Activated gamma-delta T cell (primary cell): ENCODE data around the gene RNF223.
"Not testable (repeated sequence)": the region's sequence is repeated elsewhere in the genome, so short reads cannot be mapped to it uniquely, and the experiment has no call there.

Experiments used
- DNase-seq: peaks from one replicate; lab custom pipeline; 2025; lab: John Stamatoyannopoulos, UW

The RNF223 gene

DNA sequence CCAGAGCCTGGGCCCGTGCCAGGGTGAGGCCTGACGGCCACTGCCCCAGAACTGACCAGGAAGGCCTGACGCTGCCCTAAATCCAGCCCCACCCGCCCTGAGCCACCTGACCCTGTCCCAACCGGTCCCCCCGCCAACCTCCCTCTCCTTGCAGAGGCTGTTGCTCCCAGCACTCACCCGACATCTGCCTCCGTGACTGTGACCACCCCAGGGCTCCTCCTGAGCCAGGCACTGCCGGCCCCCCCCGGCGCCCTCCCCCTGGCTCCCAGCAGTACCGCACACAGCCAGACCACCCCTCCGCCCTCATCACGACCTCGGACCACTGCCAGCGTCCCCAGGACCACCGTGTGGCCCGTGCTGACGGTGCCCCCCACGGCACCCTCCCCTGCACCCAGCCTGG is 27.9 kb downstream of the RNF223 start:
- no peak for DNase-seq

DNA sequence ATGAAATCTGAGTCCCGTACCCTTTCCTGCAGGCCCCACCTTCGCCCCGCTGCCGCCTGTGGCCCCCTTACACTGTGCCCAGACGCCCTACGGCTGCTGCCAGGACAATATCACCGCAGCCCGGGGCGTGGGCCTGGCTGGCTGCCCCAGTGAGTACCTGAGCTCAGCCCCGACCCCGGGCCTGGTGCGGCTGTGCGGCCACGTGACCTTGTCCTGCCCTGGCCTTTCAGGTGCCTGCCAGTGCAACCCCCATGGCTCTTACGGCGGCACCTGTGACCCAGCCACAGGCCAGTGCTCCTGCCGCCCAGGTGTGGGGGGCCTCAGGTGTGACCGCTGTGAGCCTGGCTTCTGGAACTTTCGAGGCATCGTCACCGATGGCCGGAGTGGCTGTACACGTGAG is 29.0 kb downstream of the RNF223 start:
- DNase-seq: no peak

DNA sequence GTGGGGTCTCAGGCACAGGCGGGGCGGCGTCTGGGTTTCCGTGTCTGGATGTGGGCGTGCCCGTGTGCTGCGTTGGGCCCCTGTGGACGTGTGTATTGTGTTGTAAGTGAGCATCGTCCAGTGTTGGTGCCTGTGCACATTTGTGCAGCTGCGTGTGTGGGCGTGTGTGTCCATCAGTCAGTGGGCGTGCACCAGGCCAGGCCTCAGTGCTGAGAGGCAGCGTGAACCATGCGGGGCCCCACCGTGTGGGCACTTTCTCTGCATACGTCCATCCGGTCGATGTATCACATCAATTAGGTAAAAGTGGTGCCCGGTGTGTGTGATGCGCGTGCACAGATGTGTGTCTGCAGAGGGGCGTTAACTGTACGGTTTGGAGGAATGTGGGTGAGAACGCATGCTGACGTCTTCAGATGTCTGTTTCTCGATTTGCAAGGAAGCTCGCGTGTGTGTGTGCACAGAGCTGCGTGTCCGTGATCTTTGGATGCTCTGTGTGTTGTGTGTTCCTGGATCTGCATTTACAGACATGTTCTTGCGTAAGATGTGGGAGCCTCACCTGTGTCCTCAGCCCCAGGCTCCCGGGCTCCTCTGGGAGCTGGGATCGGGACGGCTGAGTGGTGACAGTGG is 29.5 kb downstream of the RNF223 start:
- no peak for DNase-seq

DNA sequence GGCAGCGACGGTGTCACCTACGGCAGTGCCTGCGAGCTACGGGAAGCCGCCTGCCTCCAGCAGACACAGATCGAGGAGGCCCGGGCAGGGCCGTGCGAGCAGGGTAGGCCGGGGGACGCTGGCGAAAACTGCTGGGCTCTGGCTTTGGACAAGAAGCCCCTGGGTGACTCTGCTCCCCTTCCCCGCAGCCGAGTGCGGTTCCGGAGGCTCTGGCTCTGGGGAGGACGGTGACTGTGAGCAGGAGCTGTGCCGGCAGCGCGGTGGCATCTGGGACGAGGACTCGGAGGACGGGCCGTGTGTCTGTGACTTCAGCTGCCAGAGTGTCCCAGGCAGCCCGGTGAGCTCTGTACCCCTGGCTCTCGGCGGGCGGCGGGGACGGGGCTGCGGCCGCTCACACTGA is 30.2 kb downstream of the RNF223 start:
- no peak for DNase-seq

DNA sequence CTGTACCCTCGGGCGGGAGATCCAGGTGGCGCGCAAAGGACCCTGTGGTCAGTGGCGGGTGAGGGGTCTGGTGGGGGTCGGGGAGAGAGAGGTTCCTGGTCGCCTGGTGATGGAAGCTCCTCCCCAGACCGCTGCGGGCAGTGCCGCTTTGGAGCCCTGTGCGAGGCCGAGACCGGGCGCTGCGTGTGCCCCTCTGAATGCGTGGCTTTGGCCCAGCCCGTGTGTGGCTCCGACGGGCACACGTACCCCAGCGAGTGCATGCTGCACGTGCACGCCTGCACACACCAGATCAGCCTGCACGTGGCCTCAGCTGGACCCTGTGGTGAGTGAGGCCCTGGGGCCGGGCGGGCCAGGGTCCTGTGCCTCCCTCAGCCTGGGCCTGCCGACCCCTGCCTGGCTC is 30.7 kb downstream of the RNF223 start:
- DNase-seq: no peak

- DNase-seq: no peak
These were observed 31.3 kb downstream of the RNF223 start for GRCh38 chr1:1042835-1043234.

GRCh38 chr1:1041873-1042272 is 32.2 kb downstream of the RNF223 start:
- no peak for DNase-seq

DNA sequence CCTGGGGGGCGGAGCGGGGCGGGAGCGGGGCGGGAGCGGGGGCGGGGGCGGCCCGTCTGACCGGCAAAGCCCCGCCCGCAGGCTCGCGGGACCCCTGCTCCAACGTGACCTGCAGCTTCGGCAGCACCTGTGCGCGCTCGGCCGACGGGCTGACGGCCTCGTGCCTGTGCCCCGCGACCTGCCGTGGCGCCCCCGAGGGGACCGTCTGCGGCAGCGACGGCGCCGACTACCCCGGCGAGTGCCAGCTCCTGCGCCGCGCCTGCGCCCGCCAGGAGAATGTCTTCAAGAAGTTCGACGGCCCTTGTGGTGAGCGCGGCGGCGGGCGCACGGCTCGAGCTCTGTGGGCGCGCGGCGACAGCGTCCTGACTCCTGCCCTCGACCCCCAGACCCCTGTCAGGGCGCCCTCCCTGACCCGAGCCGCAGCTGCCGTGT is 33.0 kb downstream of the RNF223 start:
- DNase-seq: no peak

DNA sequence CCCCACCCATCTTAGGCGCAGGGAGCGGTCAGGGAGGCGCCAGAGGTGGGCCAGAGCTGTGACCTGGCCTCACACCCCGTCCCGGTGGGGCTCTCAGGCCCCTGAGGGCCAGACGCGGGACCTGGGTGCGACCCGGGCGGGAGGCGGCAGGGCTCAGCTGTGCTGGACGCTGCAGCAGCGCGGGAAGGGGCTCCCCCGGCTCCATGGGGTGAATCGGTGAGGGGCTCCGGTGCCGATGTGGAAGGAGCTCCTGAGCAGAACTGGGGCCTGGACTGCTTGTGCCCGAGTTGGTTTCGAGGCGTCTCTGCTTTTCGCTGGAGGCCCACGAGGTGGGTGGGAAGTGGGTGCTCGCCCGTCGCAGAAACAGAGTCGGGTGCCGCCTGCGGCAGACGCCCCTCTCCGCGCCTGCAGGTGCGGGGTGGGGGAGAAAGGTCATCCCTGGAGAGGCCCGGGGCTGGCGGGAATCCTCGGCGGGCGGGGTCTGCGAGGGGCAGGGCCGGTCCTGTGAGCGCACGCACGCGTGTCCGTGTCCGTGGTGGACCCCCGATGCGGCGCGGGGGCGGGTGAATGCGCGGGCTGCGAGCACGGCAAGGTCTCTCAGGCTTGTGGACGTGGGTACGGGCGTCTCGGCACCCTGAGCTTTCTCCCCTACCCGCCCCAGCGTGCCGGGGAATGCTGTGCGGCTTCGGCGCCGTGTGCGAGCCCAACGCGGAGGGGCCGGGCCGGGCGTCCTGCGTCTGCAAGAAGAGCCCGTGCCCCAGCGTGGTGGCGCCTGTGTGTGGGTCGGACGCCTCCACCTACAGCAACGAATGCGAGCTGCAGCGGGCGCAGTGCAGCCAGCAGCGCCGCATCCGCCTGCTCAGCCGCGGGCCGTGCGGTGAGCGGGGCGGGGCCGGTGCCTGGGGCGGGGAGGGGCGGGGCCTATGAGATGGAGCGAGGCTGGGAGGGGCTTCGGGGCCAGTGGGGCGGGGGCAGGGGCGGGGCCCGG is 33.8 kb downstream of the RNF223 start:
- peak; percentile 78 for DNase-seq

DNA sequence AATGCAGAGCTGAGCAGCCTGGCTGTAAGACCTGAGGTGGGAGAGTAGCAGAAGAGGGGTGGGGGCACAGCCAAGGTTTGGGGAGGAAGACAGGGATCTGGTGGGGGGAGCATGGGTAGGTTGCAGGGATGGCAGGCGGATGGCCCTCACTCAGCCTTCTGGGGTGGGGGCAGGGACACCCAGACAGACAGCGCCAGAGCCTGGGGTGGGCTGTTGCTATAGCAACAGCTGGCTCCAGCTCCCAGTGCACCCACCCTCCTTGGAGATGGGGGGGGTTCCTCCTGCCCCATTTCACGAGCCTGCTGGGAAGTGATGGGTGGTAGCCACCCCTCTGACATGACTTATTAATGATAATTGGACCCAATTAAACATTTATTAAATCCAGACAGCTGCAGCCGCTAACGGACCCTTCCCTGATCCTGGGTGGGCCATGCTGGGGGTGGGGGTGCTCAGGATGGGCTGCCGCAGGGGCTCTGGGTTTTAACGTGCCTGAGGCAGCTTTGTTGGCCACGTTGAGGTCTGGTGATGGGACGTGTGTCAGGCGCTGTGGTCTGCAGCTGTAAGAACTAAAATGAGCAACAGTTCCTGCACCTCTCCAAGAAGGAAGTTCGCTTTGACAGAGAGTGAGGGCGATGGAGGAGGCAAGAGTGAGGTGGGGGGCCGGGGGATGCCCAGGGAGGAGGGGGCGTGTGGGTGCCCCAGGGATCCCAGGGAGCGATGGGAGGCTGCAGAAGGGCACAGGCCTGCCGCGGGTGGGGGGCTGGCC is 34.8 kb downstream of the RNF223 start:
- DNase-seq: no peak

- DNase-seq: no peak
These were observed 35.4 kb downstream of the RNF223 start for GRCh38 chr1:1038694-1039093.

DNA sequence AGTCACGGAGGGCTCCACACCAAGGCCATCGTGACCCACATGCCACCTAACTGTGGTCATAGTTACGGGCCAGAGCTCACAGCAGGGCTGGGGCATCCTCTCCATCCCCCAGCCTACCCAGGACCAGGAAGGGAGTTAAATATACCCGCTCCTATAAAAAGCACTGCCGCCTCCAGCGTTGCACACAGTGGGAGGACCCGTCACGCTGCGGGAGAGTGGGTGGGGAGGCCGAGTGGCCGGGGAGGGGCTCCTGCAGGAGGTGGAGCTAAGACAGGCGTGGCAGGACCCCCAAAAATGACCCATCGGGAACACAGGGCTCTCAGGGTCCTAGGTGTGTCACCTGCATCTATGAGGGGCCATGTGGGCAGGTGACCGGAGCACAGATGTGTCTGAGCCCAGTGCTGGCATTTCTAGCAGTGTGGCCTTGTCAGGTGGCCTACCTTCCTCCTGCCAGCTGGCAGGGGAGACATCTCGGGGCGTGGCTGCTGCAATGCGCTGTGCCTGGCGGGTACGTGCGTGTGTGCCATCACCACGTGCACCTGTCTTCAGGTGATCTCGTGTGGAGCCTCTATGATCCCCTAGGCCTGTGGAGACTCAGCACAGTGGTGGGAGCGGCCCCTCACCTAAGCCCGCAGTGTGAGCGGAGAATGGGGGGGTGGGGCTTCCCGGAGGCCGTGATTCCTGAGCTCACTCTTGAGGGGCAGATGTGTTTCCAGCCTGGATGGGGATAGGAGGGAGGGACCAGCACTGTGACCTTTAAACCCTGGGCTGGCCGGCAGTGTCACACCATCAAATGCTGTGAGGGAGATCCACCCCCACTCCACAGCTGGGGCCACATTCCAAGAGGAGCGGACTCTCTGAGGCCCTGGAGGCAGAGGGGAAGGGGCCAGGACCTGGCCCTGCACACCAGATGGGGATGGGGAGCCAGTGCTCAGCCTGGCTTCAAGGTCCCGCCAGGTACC is 36.5 kb downstream of the RNF223 start:
- DNase-seq: no peak

GRCh38 chr1:1035291-1035943 is 38.7 kb downstream of the RNF223 start:
- no peak for DNase-seq

DNA sequence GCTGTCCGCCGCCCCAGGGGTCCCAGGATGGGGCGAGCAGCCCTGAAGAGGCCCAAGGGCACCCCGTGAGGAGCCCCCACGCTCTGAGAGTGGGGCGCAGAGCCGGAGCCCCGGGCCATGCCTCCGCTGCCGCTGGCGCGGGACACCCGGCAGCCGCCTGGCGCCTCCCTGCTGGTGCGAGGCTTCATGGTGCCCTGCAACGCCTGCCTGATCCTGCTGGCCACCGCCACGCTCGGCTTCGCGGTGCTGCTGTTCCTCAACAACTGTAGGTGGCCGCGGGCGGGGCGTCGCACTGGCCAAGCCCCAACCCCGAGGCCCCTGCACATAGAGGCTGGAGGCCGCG is 39.7 kb downstream of the RNF223 start:
- no peak for DNase-seq

DNA sequence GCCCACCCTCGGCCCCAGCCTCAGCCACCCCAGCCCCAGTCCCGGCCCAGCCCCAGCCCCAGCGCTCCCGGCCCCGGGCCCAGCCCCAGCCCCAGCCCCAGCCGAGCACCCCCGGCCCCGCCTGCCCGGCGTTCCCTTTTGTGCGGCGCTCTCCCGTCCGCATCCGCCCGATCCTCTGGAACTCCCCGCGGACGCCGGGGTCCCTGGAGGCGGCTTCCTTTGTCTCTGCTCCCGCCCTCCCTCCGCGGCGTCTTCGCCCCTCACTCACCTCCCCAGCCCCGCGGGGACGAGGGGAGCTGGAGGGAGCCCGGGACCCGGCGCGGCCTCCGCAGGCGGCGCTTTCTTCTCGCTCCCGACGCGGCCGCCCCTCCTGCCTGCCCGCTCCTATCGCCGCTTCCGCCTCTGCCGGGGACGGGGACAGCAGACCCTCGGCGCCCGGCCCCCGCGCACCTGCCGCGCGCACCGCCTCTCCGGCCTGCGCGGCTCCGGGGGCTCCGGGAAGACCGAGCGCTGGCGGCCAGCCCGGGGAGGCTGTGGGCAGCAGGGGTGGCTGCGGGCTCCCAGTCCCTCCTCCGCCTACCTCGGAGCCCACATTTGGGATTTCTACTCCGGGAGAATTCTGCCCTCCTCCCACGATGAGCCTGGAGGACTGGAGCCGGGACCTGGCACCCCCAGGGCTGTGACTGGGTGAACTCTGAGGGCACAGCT is 40.2 kb downstream of the RNF223 start:
- DNase-seq: no peak

DNA sequence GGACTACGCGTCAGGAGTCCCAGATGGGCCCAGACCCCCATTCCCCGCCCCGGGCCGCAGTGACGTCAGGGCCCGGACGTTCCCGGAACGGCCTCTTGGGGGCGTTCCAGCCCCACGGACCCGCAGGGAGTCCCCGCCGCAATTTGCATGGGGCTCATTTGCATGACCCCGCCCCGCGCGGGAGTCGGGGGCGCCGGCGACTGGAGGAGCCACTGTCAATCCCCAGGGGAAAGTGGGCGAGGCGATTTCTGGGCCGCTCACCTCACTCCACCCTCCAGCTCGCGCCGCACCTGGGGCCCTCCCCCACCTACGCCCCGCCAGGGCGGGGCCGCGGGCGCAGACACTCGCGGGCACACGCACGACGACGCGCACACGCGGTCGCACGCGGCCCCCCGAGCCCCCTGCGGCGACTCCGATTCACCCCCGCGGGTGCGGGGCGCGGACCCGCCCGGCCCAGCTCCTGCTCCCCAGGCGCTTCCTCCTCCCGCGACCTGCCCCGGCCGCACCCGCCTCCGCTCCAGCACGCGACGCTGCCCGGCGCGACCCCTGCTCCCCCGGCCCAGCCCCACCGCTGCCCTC is 41.0 kb downstream of the RNF223 start:
- peak; percentile 77 for DNase-seq

DNA sequence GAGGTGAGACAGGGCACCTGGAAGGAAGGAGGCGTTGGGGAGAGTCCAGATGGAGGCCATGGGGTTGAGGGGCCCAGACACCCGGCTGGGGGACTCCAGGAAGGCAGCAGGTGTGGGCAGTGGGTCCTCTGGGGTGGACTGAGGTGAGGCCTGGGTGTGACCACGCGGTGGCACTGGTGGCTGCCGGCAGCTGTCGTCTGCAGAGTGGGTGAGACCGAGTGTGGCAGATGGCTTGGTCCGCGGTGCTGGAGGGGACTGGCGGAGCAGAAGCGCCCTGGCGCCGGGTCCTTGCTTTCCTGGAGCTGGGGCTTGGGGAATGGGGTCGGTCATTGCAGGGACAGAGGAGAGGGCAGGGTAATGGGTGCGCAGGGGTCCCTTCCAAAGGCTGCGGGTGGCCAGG is 41.7 kb downstream of the RNF223 start:
- DNase-seq: no peak

- DNase-seq: no peak
These were observed 42.4 kb downstream of the RNF223 start for GRCh38 chr1:1031659-1032235.

- not testable (repeated sequence) for DNase-seq
These were observed 43.0 kb downstream of the RNF223 start for GRCh38 chr1:1030867-1031658.
